GM12878 (cell line): ENCODE results near the gene ERN1. TPM values are rescaled to one million over a fixed set of nuclear protein-coding genes. Genes with fewer than 3 reads are reported as not detected.
A peak's percentile ranks its signal among the peaks of the same experiment; 100 is the strongest.

Experiments used
- ATAC-seq: fragments of 200-7000 bp; cut with Tn5 transposase; 3 replicates; pipeline ENCODE4 v1.9.1; 2020; ENCODE audit warnings: mild to moderate bottlenecking, moderate library complexity
- BruUV-seq: library from RNA; stranded (reverse); fragments of 400-500 nt; replicated peaks from 2 replicates; lab custom pipeline; 2021; lab: Mats Ljungman, UMichigan
- CTCF ChIA-PET: fragments of 300-600 bp; sonication (Branson Sonifier 250); formaldehyde crosslinking; extraction: SDS; loops from one replicate; lab custom pipeline; 2021; ENCODE audit warnings: inconsistent platforms; lab: Yijun Ruan, JAX
- POLR2A ChIA-PET: fragments of 350-600 bp; formaldehyde crosslinking; extraction: SDS; loops from one replicate; lab custom pipeline; 2021; ENCODE audit warnings: inconsistent platforms; lab: Charles Lee
- RAD21 ChIA-PET: fragments of 300-600 bp; sonication (Branson Sonifier 250); formaldehyde crosslinking; loops from one replicate; lab custom pipeline; 2023; ENCODE audit warnings: antibody characterized with exemption; ENCODE audit not compliant: unreplicated experiment; lab: Charles Lee
- SMC1A ChIA-PET: fragments of 300-600 bp; sonication (Branson Sonifier 250); formaldehyde crosslinking; loops from one replicate; lab custom pipeline; 2023; ENCODE audit not compliant: unreplicated experiment, uncharacterized antibody; lab: Charles Lee
- DNase-seq: peaks from one replicate; pipeline ENCODE4 v3.0.0-alpha.2; 2011; ENCODE audit warnings: low read depth, low spot score
- FAIRE-seq: peaks from 3 replicates; lab custom pipeline; 2011; peaks lifted over from hg19 to GRCh38; lab: Jason Lieb, UNC
- H2AFZ ChIP-seq: 2 replicates; pipeline ENCODE4 v1.6.0; 2011; ENCODE audit warnings: low read depth, low read length, control low read depth; ENCODE audit not compliant: control insufficient read depth
- H3K27ac ChIP-seq: 2 replicates; pipeline ENCODE4 v1.5.1; 2011; ENCODE audit warnings: control low read depth; ENCODE audit not compliant: control insufficient read depth, insufficient read depth
- H3K27me3 ChIP-seq, 2 experiments: replicated peaks in 1 of 2; 2 replicates each; pipeline versions ENCODE4 v1.6.0 to v1.6.1; 2011; ENCODE audit warnings: low read length in 1 of 2; ENCODE audit not compliant: control insufficient read depth in 2 of 2, insufficient read depth in 2 of 2
- H3K36me3 ChIP-seq, 2 experiments: 2 replicates each; pipeline ENCODE4 v1.5.1; 2011; ENCODE audit warnings: low read length in 1 of 2; ENCODE audit not compliant: control insufficient read depth in 2 of 2, insufficient read depth in 2 of 2
- H3K4me1 ChIP-seq: 2 replicates; pipeline ENCODE4 v1.6.1; 2011; ENCODE audit warnings: mild to moderate bottlenecking, low read length, moderate library complexity, mixed read lengths; ENCODE audit not compliant: control insufficient read depth, insufficient read depth
- H3K4me2 ChIP-seq: 2 replicates; pipeline ENCODE4 v1.6.0; 2011; ENCODE audit warnings: control low read depth; ENCODE audit not compliant: control insufficient read depth, insufficient read depth
- H3K4me3 ChIP-seq: fragments of 200-600 bp; sonication (generic); 2 replicates; pipeline ENCODE4 v1.5.1; 2016
- H3K79me2 ChIP-seq: 2 replicates; pipeline ENCODE4 v1.6.0; 2011; ENCODE audit warnings: low read length; ENCODE audit not compliant: control insufficient read depth, insufficient read depth
- H3K9ac ChIP-seq: 2 replicates; pipeline ENCODE4 v1.8.0; 2011; ENCODE audit warnings: low read length, control low read depth, mixed read lengths; ENCODE audit not compliant: control insufficient read depth, insufficient read depth
- H3K9me3 ChIP-seq: replicated peaks from 3 replicates; pipeline ENCODE4 v1.5.1; 2011; ENCODE audit warnings: mild to moderate bottlenecking, low read length; ENCODE audit not compliant: control insufficient read depth, insufficient read depth
- H4K20me1 ChIP-seq: 2 replicates; pipeline ENCODE4 v1.6.0; 2011; ENCODE audit not compliant: control insufficient read depth, insufficient read depth
- CREB1 ChIP-seq: IDR thresholded peaks from 2 replicates; pipeline ENCODE4 v1.6.1; 2012; ENCODE audit warnings: low read depth, mild to moderate bottlenecking, inconsistent platforms
- FOS ChIP-seq: IDR thresholded peaks from 3 replicates; pipeline ENCODE4 v1.6.1; 2011; ENCODE audit warnings: borderline replicate concordance; ENCODE audit not compliant: insufficient read length; ENCODE audit errors: extremely low read depth
- NFYB ChIP-seq: IDR thresholded peaks from 2 replicates; pipeline ENCODE4 v1.6.1; 2011; ENCODE audit warnings: low read depth, mild to moderate bottlenecking, low read length, improper control_type of control experiment, moderate library complexity; ENCODE audit not compliant: insufficient read depth
- RAD21 ChIP-seq: IDR thresholded peaks from 2 replicates; pipeline ENCODE4 v1.6.1; 2011; ENCODE audit warnings: mild to moderate bottlenecking, low read depth, low read length, moderate library complexity; ENCODE audit not compliant: insufficient read depth
- RUNX3 ChIP-seq: IDR thresholded peaks from 2 replicates; pipeline ENCODE4 v1.6.1; 2012; ENCODE audit warnings: low read length, inconsistent platforms
- SMC3 ChIP-seq: IDR thresholded peaks from 2 replicates; pipeline ENCODE4 v1.6.1; 2011; ENCODE audit warnings: low read length, improper control_type of control experiment, borderline replicate concordance
- TCF12 ChIP-seq: IDR thresholded peaks from 2 replicates; pipeline ENCODE4 v1.6.1; 2011; ENCODE audit warnings: low read depth, mild to moderate bottlenecking, low read length
- TCF3 ChIP-seq: IDR thresholded peaks from 2 replicates; pipeline ENCODE4 v1.6.1; 2012; ENCODE audit warnings: low read depth, mild to moderate bottlenecking, low read length, borderline replicate concordance; ENCODE audit not compliant: insufficient read depth
- WGBS: methylation state at CpG from one replicate; pipeline ENCODE4 v1.1.6; 2016; ENCODE audit warnings: low lambda C conversion rate; ENCODE audit not compliant: insufficient replicate concordance, insufficient coverage; ENCODE audit errors: missing lambda C conversion rate; 5-methylcytosine and 5-hydroxymethylcytosine counted together
- in situ Hi-C: fragments of 300-500 bp; cut with MboI; formaldehyde crosslinking; loops from 9 replicates; pipeline ENCODE4 v1.14.3; 2018; ENCODE audit warnings: mixed read lengths
- intact Hi-C: fragments of 100-400 bp; cut with micrococcal nuclease; formaldehyde crosslinking; loops from one replicate; pipeline ENCODE4 v1.14.2; 2022; ENCODE audit not compliant: unreplicated experiment
- polyA plus RNA-seq, 11 experiments: library from polyadenylated mRNA; depleted of rRNA in 4 of 11; unstranded in 6 of 11; stranded (reverse) in 5 of 11; fragments of >200 nt; fragmentation: Nextera tagmentation in 4 of 11; fragmentation: Illumina TruSeq in 1 of 11; extraction: Ambion mirVana in 4 of 11; extraction: Trizol in 1 of 11; gene quantifications; 1 replicate in 1 of 11; 2 replicates in 10 of 11; pipeline versions ENCODE4 v1.2.1 to v1.2.3, GENCODE V29; 2011 to 2016; ENCODE audit warnings: inconsistent platforms in 2 of 11, missing spikeins in 2 of 11, low read depth in 1 of 11
- total RNA-seq, 4 experiments: library from RNA; depleted of rRNA in 3 of 4; stranded (reverse); fragments of >200 nt in 3 of 4; fragmentation: Illumina TruSeq in 1 of 4; extraction: Trizol in 1 of 4; gene quantifications; 2 replicates each; pipeline versions ENCODE4 v1.2.1 to v1.2.3, GENCODE V29; 2013 to 2021
- TF ChIP-seq, protein P1 (sequence below): fragments of 450-650 bp; formaldehyde crosslinking; IDR thresholded peaks from 2 replicates; pipeline ENCODE4 v1.4.0; 2022; ENCODE audit warnings: mild to moderate bottlenecking, moderate library complexity
- TF ChIP-seq, protein P2 (sequence below), 3 experiments: IDR thresholded peaks in 2 of 3; conservative IDR thresholded peaks in 1 of 3; 2 replicates each; pipeline ENCODE4 v1.5.1; 2011; ENCODE audit warnings: low read depth in 3 of 3, low read length in 3 of 3, mild to moderate bottlenecking in 3 of 3, control low read depth in 2 of 3, moderate library complexity in 2 of 3, inconsistent platforms in 1 of 3, mixed read lengths in 1 of 3; ENCODE audit not compliant: control insufficient read depth in 2 of 3, insufficient read depth in 1 of 3; ENCODE audit errors: extremely low read depth in 1 of 3
- TF ChIP-seq, protein P3 (sequence below): IDR thresholded peaks from 2 replicates; pipeline ENCODE4 v1.6.1; 2011; ENCODE audit warnings: mild to moderate bottlenecking, low read depth, low read length, moderate library complexity; ENCODE audit not compliant: insufficient replicate concordance
- TF ChIP-seq, protein P4 (sequence below): fragments of 450-650 bp; IDR thresholded peaks from 2 replicates; pipeline ENCODE4 v1.6.1; 2017; ENCODE audit warnings: mild to moderate bottlenecking, low read depth, inconsistent platforms; ENCODE audit not compliant: poor library complexity, severe bottlenecking

ERN1 gene
- total and polyA plus RNA-seq, 10 of the 15 experiments (the other 5 are each of a cell fraction or from before 2014, with no cell fraction given) = 2.6 to 19.2 (median 7.6) TPM

DNA sequence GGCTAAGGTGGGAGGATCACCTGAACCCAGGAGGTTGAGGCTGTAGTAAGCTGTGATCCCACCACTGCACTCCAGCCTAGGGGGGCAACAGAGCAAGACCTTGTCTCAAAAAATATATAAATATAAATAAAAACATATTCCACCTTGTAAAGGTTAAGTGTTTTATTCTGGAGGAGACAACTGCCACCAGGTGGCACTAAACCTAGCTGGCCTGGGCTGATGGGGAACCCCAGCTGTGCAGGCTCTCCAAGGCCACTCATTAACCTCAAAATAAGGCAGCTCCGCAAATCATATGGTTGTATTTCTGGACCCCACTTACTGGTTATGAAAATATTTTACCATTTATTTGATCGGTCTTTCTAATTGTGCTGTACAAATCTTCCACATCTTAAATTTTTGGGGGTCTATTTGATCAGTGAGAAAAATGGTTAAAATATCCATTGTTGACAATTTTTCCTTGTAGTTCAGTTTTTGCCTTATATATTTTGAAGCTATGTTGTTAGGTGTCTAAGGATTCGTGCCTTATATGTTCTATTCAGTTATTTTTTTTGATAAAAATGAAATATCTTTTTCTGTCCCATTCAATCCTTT lies 101.0 kb downstream of the ERN1 start:
- Histone ChIP-seq H3K9ac (no peak overlapping the region), H3K4me2 (no peak overlapping the region), H3K9me3 (no peaks in the 10 kb centered on the region), H3K4me3 (no peak overlapping the region), H3K27ac (no peak overlapping the region), H4K20me1 (no peaks in the 10 kb centered on the region), H2AFZ (peak overlapping the region; percentile 23; the same call in 1 of the 2 replicates), H3K27me3 (no peaks in the 10 kb centered on the region), H3K79me2 (no peaks in the 10 kb centered on the region), H3K36me3 (no peaks in the 10 kb centered on the region), H3K4me1 (peaks cover 3% of the 10 kb centered on the region)
- intact Hi-C loops = loop anchor here (1.0 to 5.0 kb wide), 2 partner anchors 104 to 253 kb away; no protein-coding TSS in a partner anchor
- ChIA-PET CTCF (interaction anchor here (0.6 to 13.0 kb wide), 65 partner anchors 9 to 390 kb away, joined by 3 to 915 read pairs (median 7); partner anchors contain the start of genes CD79B, CSHL1, ERN1 and GH1), SMC1A (interaction anchor here (0.7 to 15.0 kb wide), 46 partner anchors 9 to 263 kb away, joined by 3 to 570 read pairs (median 6); partner anchors contain the start of genes CSHL1, ERN1, GH1 and ICAM2), RAD21 (interaction anchor here (0.5 to 8.3 kb wide), 45 partner anchors 9 to 373 kb away, joined by 3 to 507 read pairs (median 4); partner anchors contain the start of genes CD79B, CSHL1, ERN1 and GH1), POLR2A (interaction anchor here (0.7 to 5.7 kb wide), 7 partner anchors 9 to 117 kb away, joined by 3 to 86 read pairs (median 5); partner anchors contain the start of genes ERN1 and ICAM2)
- in situ Hi-C loops = loop anchor here (5.0 to 25.0 kb wide), 2 partner anchors 103 to 258 kb away; partner anchors contain the start of gene ERN1
- WGBS = 0% methylated on average over 3 of the region's 3 CpGs
- FAIRE-seq (no peak), ATAC-seq (peak; percentile 85), DNase-seq (no peak)
- no TSS peak for BruUV-seq
- no peak for TF ChIP-seq CREB1
- peak; percentile 63 for TF ChIP-seq RUNX3
- TF ChIP-seq, protein P1, sequence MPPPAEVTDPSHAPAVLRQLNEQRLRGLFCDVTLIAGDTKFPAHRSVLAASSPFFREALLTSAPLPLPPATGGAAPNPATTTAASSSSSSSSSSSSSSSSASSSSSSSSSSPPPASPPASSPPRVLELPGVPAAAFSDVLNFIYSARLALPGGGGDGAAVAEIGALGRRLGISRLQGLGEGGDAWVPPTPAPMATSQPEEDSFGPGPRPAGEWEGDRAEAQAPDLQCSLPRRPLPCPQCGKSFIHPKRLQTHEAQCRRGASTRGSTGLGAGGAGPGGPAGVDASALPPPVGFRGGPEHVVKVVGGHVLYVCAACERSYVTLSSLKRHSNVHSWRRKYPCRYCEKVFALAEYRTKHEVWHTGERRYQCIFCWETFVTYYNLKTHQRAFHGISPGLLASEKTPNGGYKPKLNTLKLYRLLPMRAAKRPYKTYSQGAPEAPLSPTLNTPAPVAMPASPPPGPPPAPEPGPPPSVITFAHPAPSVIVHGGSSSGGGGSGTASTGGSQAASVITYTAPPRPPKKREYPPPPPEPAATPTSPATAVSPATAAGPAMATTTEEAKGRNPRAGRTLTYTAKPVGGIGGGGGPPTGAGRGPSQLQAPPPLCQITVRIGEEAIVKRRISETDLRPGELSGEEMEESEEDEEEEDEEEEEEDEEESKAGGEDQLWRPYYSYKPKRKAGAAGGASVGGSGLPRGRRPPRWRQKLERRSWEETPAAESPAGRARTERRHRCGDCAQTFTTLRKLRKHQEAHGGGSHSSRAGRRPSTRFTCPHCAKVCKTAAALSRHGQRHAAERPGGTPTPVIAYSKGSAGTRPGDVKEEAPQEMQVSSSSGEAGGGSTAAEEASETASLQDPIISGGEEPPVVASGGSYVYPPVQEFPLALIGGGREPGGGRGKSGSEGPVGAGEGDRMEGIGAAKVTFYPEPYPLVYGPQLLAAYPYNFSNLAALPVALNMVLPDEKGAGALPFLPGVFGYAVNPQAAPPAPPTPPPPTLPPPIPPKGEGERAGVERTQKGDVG (CRISPR knock-in tag) = no peak
- TF ChIP-seq, protein P2, sequence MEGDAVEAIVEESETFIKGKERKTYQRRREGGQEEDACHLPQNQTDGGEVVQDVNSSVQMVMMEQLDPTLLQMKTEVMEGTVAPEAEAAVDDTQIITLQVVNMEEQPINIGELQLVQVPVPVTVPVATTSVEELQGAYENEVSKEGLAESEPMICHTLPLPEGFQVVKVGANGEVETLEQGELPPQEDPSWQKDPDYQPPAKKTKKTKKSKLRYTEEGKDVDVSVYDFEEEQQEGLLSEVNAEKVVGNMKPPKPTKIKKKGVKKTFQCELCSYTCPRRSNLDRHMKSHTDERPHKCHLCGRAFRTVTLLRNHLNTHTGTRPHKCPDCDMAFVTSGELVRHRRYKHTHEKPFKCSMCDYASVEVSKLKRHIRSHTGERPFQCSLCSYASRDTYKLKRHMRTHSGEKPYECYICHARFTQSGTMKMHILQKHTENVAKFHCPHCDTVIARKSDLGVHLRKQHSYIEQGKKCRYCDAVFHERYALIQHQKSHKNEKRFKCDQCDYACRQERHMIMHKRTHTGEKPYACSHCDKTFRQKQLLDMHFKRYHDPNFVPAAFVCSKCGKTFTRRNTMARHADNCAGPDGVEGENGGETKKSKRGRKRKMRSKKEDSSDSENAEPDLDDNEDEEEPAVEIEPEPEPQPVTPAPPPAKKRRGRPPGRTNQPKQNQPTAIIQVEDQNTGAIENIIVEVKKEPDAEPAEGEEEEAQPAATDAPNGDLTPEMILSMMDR (IDR thresholded peaks at IDR 0.05 in 2 of 3, conservative IDR thresholded peaks at IDR 0.05 in 1 of 3; ENCODE audit: control insufficient read depth in 2 of 3, extremely low read depth in 1 of 3, insufficient read depth in 1 of 3, low read depth in 3 of 3, low read length in 3 of 3) = peak; percentile 62 to 75 (median 70)
- peak; percentile 92 for TF ChIP-seq SMC3
- TF ChIP-seq, protein P3, sequence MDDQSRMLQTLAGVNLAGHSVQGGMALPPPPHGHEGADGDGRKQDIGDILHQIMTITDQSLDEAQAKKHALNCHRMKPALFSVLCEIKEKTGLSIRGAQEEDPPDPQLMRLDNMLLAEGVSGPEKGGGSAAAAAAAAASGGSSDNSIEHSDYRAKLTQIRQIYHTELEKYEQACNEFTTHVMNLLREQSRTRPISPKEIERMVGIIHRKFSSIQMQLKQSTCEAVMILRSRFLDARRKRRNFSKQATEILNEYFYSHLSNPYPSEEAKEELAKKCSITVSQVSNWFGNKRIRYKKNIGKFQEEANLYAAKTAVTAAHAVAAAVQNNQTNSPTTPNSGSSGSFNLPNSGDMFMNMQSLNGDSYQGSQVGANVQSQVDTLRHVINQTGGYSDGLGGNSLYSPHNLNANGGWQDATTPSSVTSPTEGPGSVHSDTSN = no peak
- TF ChIP-seq NFYB = no peak
- TF ChIP-seq TCF12 = peak; percentile 58; the same call in 1 of the 2 replicates
- peak; percentile 76 for TF ChIP-seq RAD21
- peak; percentile 62; the same call in 1 of the 2 replicates for TF ChIP-seq TCF3
- TF ChIP-seq FOS = no peak
- TF ChIP-seq, protein P4, sequence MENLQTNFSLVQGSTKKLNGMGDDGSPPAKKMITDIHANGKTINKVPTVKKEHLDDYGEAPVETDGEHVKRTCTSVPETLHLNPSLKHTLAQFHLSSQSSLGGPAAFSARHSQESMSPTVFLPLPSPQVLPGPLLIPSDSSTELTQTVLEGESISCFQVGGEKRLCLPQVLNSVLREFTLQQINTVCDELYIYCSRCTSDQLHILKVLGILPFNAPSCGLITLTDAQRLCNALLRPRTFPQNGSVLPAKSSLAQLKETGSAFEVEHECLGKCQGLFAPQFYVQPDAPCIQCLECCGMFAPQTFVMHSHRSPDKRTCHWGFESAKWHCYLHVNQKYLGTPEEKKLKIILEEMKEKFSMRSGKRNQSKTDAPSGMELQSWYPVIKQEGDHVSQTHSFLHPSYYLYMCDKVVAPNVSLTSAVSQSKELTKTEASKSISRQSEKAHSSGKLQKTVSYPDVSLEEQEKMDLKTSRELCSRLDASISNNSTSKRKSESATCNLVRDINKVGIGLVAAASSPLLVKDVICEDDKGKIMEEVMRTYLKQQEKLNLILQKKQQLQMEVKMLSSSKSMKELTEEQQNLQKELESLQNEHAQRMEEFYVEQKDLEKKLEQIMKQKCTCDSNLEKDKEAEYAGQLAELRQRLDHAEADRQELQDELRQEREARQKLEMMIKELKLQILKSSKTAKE = peak; percentile 26
